Osteocyte (in vitro differentiated cells): Measurements from ENCODE around the gene CCSER1. TPM values are rescaled to one million over a fixed set of nuclear protein-coding genes. Genes with fewer than 3 reads are reported as not detected.
"Not testable (repeated sequence)": the region's sequence is repeated elsewhere in the genome, so short reads cannot be mapped to it uniquely, and the experiment has no call there.

ENCODE experiments used
- DNase-seq: peaks from one replicate; pipeline ENCODE4 v3.0.0; 2021; ENCODE audit warnings: mixed read lengths; ENCODE audit not compliant: unreplicated experiment; ENCODE audit errors: extremely low spot score
- H3K27ac Mint-ChIP-seq: one replicate; pipeline ENCODE4 v1.8.0; 2021; ENCODE audit warnings: mild to moderate bottlenecking, mixed read lengths; ENCODE audit not compliant: unreplicated experiment
- H3K27me3 Mint-ChIP-seq: one replicate; pipeline ENCODE4 v1.8.0; 2021; ENCODE audit warnings: mixed read lengths; ENCODE audit not compliant: unreplicated experiment
- H3K36me3 Mint-ChIP-seq: one replicate; pipeline ENCODE4 v1.8.0; 2021; ENCODE audit warnings: mixed read lengths; ENCODE audit not compliant: unreplicated experiment
- H3K4me1 Mint-ChIP-seq: one replicate; pipeline ENCODE4 v1.8.0; 2021; ENCODE audit warnings: mixed read lengths; ENCODE audit not compliant: unreplicated experiment
- H3K4me3 Mint-ChIP-seq: one replicate; pipeline ENCODE4 v1.8.0; 2021; ENCODE audit warnings: mild to moderate bottlenecking, moderate library complexity, mixed read lengths; ENCODE audit not compliant: unreplicated experiment
- H3K9me3 Mint-ChIP-seq: one replicate; pipeline ENCODE4 v1.8.0; 2021; ENCODE audit warnings: mixed read lengths; ENCODE audit not compliant: unreplicated experiment
- total RNA-seq: library from RNA; stranded (reverse); gene quantifications from 2 replicates; pipeline ENCODE4 v1.2.1, GENCODE V29; 2021
- TF ChIP-seq, protein P1 (sequence below): fragments of 200-600 bp; sonication (generic); IDR thresholded peaks from 2 replicates; pipeline ENCODE4 v1.5.0; 2021; ENCODE audit warnings: antibody characterized with exemption, mild to moderate bottlenecking, moderate library complexity

CCSER1 gene
- total RNA-seq, 1 donor from 2014 or later: not detected

DNA sequence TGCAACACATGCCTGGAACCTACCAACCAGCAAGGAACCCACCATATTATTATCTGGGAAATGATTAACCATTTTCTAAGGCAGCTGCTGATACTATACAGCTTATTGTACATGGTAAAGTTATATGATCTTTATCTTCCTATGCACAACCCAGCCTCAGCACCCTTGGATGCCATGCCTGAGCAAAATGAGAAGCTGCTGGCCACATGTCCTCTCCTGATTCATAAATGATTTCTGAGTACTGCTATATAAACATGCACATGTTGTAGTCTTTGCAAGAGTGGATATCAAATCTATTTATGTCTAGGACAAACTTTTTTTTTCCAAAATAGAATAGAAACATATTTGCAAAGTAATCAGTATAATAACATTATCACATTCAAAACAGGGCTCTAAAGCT is 1043.6 kb downstream of the CCSER1 start:
- TF ChIP-seq, protein P1, sequence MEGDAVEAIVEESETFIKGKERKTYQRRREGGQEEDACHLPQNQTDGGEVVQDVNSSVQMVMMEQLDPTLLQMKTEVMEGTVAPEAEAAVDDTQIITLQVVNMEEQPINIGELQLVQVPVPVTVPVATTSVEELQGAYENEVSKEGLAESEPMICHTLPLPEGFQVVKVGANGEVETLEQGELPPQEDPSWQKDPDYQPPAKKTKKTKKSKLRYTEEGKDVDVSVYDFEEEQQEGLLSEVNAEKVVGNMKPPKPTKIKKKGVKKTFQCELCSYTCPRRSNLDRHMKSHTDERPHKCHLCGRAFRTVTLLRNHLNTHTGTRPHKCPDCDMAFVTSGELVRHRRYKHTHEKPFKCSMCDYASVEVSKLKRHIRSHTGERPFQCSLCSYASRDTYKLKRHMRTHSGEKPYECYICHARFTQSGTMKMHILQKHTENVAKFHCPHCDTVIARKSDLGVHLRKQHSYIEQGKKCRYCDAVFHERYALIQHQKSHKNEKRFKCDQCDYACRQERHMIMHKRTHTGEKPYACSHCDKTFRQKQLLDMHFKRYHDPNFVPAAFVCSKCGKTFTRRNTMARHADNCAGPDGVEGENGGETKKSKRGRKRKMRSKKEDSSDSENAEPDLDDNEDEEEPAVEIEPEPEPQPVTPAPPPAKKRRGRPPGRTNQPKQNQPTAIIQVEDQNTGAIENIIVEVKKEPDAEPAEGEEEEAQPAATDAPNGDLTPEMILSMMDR: no peak
- Mint-ChIP-seq H3K27me3 (no peaks in the 10 kb centered on the region), H3K4me1 (peaks cover 10% of the 10 kb centered on the region), H3K9me3 (peaks cover 3% of the 10 kb centered on the region), H3K36me3 (no peaks in the 10 kb centered on the region), H3K4me3 (no peak overlapping the region), H3K27ac (no peak overlapping the region)
- DNase-seq: no peak

DNA sequence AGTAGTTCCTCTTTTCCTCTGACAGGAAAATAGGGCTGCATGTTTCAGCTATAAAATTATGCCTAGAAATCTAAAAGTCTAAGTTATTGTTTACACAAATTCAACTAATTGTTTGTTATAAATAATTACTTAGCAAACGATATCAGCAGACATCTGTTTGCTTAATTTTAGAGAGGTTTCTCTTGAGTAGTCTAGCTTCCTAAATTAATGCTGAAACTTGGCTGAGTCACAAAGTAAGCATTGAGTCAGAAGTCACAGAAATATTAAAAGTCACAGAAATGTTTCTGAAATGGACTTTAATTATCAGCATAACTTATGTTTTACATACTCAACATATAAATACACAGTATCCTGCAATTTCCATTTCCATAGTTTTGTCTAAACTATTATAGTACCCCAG is 1044.0 kb downstream of the CCSER1 start:
- no peak for DNase-seq
- Mint-ChIP-seq H3K4me3 (no peak overlapping the region), H3K4me1 (peaks cover 10% of the 10 kb centered on the region), H3K27ac (no peak overlapping the region), H3K36me3 (no peaks in the 10 kb centered on the region), H3K27me3 (no peaks in the 10 kb centered on the region), H3K9me3 (peaks cover 3% of the 10 kb centered on the region)
- TF ChIP-seq, protein P1: no peak

DNA sequence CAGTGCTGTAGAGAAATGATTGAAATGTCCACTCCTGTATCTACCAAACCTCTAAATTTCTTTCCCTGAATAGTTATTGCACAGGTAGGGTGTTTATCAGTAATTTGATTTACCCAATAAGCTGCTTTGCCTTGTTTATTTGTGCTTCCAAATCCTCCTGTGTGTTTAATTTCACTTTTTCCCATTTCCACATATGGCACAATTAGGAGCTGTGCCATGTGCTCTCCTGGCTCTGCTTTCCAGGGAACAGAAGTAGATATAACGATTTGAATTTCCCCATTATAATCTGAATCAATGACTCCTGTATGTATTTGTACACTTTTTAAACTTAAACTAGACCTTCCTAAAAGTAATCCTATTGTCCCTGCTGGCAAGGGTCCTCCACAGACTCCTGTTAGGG is 1057.9 kb downstream of the CCSER1 start:
- H3K9me3 Mint-ChIP-seq: peaks cover 20% of the 10 kb centered on the region
- H3K36me3 Mint-ChIP-seq, H3K4me3 Mint-ChIP-seq, H3K27ac Mint-ChIP-seq, H3K27me3 Mint-ChIP-seq, DNase-seq, H3K4me1 Mint-ChIP-seq: not testable (repeated sequence)

DNA sequence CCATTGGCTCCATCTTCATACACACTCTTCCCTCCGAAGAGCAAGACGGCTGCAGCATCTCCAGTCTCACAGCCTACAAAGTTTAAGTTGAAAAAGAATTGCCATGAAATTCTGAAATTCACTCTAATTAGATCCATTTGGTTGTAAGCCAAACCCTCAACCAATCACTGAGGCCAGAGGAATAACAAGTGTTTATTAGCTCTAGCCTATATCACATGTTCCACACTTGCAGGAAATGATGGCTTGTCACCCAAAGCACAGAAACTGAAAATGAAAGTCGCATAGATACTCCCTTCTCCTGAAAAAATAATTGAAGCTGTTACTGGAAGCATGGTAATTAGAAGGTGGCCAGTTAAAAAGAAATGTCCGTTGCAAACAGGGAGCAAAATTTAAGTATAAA is 1071.8 kb downstream of the CCSER1 start:
- no peaks in the 10 kb centered on the region for H3K27me3 Mint-ChIP-seq
- H3K4me3 Mint-ChIP-seq: no peak overlapping the region
- no peaks in the 10 kb centered on the region for H3K9me3 Mint-ChIP-seq
- TF ChIP-seq, protein P1: no peak
- no peaks in the 10 kb centered on the region for H3K4me1 Mint-ChIP-seq
- H3K27ac Mint-ChIP-seq: no peak overlapping the region
- no peak for DNase-seq
- no peaks in the 10 kb centered on the region for H3K36me3 Mint-ChIP-seq

DNA sequence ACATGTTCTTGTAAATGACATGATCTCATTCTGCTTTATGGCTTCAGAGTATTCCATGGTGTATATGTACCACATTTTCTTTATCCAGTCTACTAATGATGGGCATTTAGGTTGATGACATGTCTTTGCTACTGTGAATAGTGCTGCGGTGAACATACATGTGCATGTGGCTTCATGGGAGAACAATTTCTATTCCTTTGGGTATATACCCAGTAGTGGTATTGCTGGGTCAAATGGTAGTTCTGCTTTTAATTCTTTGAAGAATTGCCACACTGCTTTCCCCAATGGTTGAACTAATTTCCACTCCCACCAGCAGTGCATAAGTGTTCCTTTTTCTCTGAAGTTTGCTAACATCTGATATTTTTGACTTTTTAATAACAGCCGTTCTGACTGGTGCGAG is 1080.3 kb downstream of the CCSER1 start:
- Mint-ChIP-seq H3K27ac (no peak overlapping the region), H3K9me3 (no peaks in the 10 kb centered on the region), H3K4me1 (no peaks in the 10 kb centered on the region), H3K4me3 (no peak overlapping the region), H3K36me3 (no peaks in the 10 kb centered on the region), H3K27me3 (peaks cover 2% of the 10 kb centered on the region)
- TF ChIP-seq, protein P1: no peak
- no peak for DNase-seq

DNA sequence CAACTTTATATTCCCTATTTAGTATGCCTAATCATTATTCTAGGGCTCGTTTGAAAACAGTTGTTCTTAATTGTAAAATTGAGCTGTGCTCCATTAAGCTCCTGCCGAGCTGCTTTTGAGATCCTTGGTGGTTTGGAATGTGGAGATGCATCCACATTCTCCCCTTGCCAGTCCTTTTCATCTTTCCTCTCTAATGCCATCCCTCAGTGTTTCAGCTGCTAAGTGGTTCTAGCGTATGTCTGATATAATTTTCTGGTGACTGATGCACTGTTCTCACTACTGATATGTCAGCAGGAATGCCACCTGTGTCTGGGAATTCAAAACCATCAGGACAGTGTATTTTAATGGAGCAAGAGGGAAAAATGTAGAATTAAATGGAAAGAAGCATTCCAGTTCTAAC is 1085.0 kb downstream of the CCSER1 start:
- Mint-ChIP-seq H3K27ac (no peak overlapping the region), H3K9me3 (no peaks in the 10 kb centered on the region), H3K4me3 (no peak overlapping the region), H3K27me3 (peaks cover 2% of the 10 kb centered on the region), H3K4me1 (no peaks in the 10 kb centered on the region), H3K36me3 (no peaks in the 10 kb centered on the region)
- DNase-seq: no peak
- TF ChIP-seq, protein P1: no peak

DNA sequence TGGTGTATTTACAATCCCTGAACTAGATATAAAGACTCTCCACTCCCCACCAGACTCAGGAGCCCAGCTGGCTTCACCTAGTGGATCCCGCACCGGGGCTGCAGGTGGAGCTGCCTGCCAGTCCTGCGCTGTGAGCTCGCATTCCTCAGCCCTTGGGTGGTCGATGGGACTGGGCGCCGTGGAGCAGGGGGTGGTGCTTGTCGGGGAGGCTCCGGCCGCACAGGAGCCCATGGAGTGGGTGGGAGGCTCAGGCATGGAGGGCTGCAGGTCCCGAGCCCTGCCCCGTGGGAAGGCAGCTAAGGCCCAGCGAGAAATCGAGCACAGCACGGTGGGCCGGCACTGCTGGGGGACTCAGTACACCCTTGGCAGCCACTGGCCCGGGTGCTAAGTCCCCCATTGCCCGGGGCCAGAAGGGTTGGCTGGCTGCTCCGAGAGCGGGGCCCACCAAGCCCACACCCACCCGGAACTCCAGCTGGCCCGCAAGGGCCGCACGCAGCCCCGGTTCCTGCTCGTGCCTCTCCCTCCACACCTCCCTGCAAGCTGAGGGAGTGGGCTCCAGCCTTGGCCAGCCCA is 1090.7 kb downstream of the CCSER1 start:
- not testable (repeated sequence) for H3K9me3 Mint-ChIP-seq, H3K27me3 Mint-ChIP-seq, H3K4me1 Mint-ChIP-seq, DNase-seq, H3K4me3 Mint-ChIP-seq, H3K36me3 Mint-ChIP-seq, H3K27ac Mint-ChIP-seq
